ENCODE measurements around the gene MUS81. TPM values are rescaled to one million over a fixed set of nuclear protein-coding genes. Genes with fewer than 3 reads are reported as not detected.

MUS81 gene
- total and polyA plus RNA-seq, 2 donors (not counting 3 experiments of a cell fraction or from before 2014, with no cell fraction given): 57.9 to 76.9 TPM

- Histone ChIP-seq H2AFZ (ENCODE audit: low read depth, low read length) (peak overlapping the region; percentile 30), H3K4me3 (replicated peaks in 1 of 3; ENCODE audit: insufficient read depth in 1 of 3, low read depth in 1 of 3, low read length in 3 of 3) (peak overlapping the region in 2 of 3 experiments; percentile 71 to 76), H3K27ac (ENCODE audit: insufficient read depth, low read depth, low read length) (peak overlapping the region; percentile 77), H3K9me1 (replicated peaks; ENCODE audit: control insufficient read depth, extremely low read depth, insufficient read depth, low read length) (no peaks in the 10 kb centered on the region), H3K36me3 (ENCODE audit: control insufficient read depth in 2 of 2, extremely low read depth in 1 of 2, insufficient read depth in 2 of 2, low read length in 2 of 2) (peaks cover 21 to 31% of the 10 kb centered on the region in 2 experiments), H3K9ac (replicated peaks; ENCODE audit: extremely low read depth, insufficient read depth, low read length) (peak overlapping the region; percentile 75), H3K4me2 (ENCODE audit: insufficient read depth, low read length) (peak overlapping the region; percentile 56), H3K9me3 (replicated peaks; ENCODE audit: control insufficient read depth, insufficient read depth, low read length) (no peaks in the 10 kb centered on the region), H3K27me3 (ENCODE audit: control insufficient read depth in 2 of 2, insufficient read depth in 2 of 2, low read length in 2 of 2) (no peaks in the 10 kb centered on the region), H4K20me1 (replicated peaks; ENCODE audit: control insufficient read depth, extremely low read depth, insufficient read depth, low read length) (peaks cover 4% of the 10 kb centered on the region), H3K4me1 (ENCODE audit: control insufficient read depth, extremely low read depth, insufficient read depth, low read length) (peaks cover 41% of the 10 kb centered on the region), H3K79me2 (ENCODE audit: control insufficient read depth, insufficient read depth, low read length) (peaks cover 64% of the 10 kb centered on the region)
- intact Hi-C loops (cut with micrococcal nuclease) (loop anchor here (1.0 to 2.0 kb wide), 6 partner anchors 12 to 207 kb away; partner anchors contain the start of genes EFEMP2, FIBP, SART1 and SF3B2), dilution Hi-C loops (cut with MboI; ENCODE audit: extremely low pct_ligation_motif_present, low sequenced_read_pairs) (no loop called here)
- DNase-seq (ENCODE audit: low read depth, low spot score) (no peak), FAIRE-seq (no peak)
- CTCF ChIA-PET: interaction anchor here (0.5 to 4.8 kb wide), 26 partner anchors 10 to 222 kb away, joined by 3 to 73 read pairs (median 4); partner anchors contain the start of genes AP5B1, CCDC85B, CTSW and EFEMP2
- POLR2A ChIA-PET: interaction anchor here (0.6 to 5.4 kb wide), 10 partner anchors 8 to 260 kb away, joined by 3 to 67 read pairs (median 4); partner anchors contain the start of genes CCDC85B, FIBP and KAT5
- TSS peak; percentile 35 for BruUV-seq (replicated peaks)
- no peak for TF ChIP-seq MAX (IDR thresholded peaks at IDR 0.05; ENCODE audit: insufficient read depth, insufficient read length)
- TF ChIP-seq CTCF (IDR thresholded peaks at IDR 0.05; ENCODE audit: extremely low read depth in 1 of 2, insufficient read depth in 1 of 2, low read depth in 1 of 2, low read length in 2 of 2): no peak
- no peak for TF ChIP-seq FOS (IDR thresholded peaks at IDR 0.05; ENCODE audit: borderline replicate concordance, insufficient read depth, low read length)
- no peak for TF ChIP-seq POLR2AphosphoS5 (IDR thresholded peaks at IDR 0.05; ENCODE audit: insufficient read depth, low read depth, low read length)
- no peak for TF ChIP-seq MYC (IDR thresholded peaks at IDR 0.05; ENCODE audit: low read depth, low read length)
- no peak for TF ChIP-seq EZH2 (IDR thresholded peaks at IDR 0.05; ENCODE audit: borderline replicate concordance, low read depth, low read length, severe bottlenecking)
- TF ChIP-seq GATA2 (IDR thresholded peaks at IDR 0.05; ENCODE audit: insufficient read depth, insufficient read length, low read depth, low read length): no peak
- no peak for TF ChIP-seq JUN (IDR thresholded peaks at IDR 0.05; ENCODE audit: borderline replicate concordance, insufficient read depth, insufficient read length, low read depth)
- no peak for TF ChIP-seq POLR2A (IDR thresholded peaks at IDR 0.05; ENCODE audit: low read depth, low read length)
Observed at GRCh38 chr11:65859812-65860277, 388 bp upstream of the MUS81 start.

Measured in endothelial cell of umbilical vein (primary cell).